Heart left ventricle (tissue), 13 donors: ENCODE measurements around the gene FKBP1A.

Source experiments
- POLR2A ChIP-seq, 2 donors: fragments of 450-650 bp; IDR thresholded peaks; one replicate each; pipeline ENCODE4 v1.6.1; 2017; ENCODE audit warnings: antibody characterized with exemption in 2 of 2, mild to moderate bottlenecking in 2 of 2, moderate library complexity in 2 of 2
- TF ChIP-seq, protein P1 (sequence below), 12 donors: fragments of 200-600 bp; sonication (generic) in 4 of 12; IDR thresholded peaks; one replicate each; pipeline versions ENCODE4 v1.5.0 to v1.8.0; 2018 to 2022; ENCODE audit warnings: antibody characterized with exemption in 12 of 12, mild to moderate bottlenecking in 5 of 12
- donor health status: ischemic (EF 13 %, LVEDD 7.1; RV severe dilation, severe dysfunction).
- donor health status: DM: no; HTN: yes; CAD: no.
- donor health status: DM: no; HTN: no; CAD: no.
- donor health status: ischemic (EF 25% LVEDD 6.9; RV normal size, moderate dysfunction).
- donor health status: ischemic (EF 25% LVEDD 5.7; RV mildly dilated, moderate dysfunction).
- donor health status: ischemic (EF 35%, LVEDD 5.7; RV mildly dilated, moderate dysfunction).
- donor health status: nonischemic (EF 11% LVEDD 7.7; RV severe dilation, severe dysfunction).
- donor health status: DM: yes; HTN: yes; CAD: no.
- donor health status: PGD.
- donor health status: ischemic (EF 29% LVEDD 5.4; RV normal size, mild dysfunction).
- donor health status: nonischemic (EF 23%, LVEDD 6.1; RV moderate dilation, normal function).

DNA sequence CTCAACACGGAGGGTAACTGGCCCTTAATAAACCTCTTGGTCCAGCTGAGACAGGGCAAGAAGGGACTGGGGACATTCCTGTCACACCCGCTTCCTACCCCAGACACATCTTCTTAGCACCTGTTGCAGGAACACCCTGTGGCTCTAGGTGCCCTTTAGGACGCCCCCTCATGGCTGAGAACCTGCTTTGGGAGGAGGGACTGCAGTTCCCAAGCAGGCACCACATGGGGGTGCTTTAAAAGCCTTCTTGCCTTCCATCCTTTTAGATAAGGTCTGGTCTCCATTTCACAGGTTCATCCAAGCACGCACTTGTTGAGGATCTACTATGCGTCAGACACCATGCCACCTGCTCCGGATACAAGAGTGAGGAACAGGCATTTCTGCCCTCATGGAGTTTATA, 47.2 kb upstream of the FKBP1A start:
- TF ChIP-seq, protein P1, sequence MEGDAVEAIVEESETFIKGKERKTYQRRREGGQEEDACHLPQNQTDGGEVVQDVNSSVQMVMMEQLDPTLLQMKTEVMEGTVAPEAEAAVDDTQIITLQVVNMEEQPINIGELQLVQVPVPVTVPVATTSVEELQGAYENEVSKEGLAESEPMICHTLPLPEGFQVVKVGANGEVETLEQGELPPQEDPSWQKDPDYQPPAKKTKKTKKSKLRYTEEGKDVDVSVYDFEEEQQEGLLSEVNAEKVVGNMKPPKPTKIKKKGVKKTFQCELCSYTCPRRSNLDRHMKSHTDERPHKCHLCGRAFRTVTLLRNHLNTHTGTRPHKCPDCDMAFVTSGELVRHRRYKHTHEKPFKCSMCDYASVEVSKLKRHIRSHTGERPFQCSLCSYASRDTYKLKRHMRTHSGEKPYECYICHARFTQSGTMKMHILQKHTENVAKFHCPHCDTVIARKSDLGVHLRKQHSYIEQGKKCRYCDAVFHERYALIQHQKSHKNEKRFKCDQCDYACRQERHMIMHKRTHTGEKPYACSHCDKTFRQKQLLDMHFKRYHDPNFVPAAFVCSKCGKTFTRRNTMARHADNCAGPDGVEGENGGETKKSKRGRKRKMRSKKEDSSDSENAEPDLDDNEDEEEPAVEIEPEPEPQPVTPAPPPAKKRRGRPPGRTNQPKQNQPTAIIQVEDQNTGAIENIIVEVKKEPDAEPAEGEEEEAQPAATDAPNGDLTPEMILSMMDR (IDR thresholded peaks at IDR 0.05) = peak in 1 of 12 donors; percentile 12
- TF ChIP-seq POLR2A (IDR thresholded peaks at IDR 0.05) = no peak
